DOHH2 (cell line): Measurements from ENCODE around the gene AKNA.

Source experiments
- H3F3A ChIP-seq: fragments of 200-600 bp; sonication (generic), shearing (Covaris generic); 2 replicates; pipeline ENCODE4 v1.6.0; 2016; ENCODE audit warnings: antibody characterized with exemption, mild to moderate bottlenecking; ENCODE audit not compliant: control insufficient read depth, insufficient read depth
- H3K27ac ChIP-seq: fragments of 200-600 bp; sonication (generic); 2 replicates; pipeline ENCODE4 v1.5.1; 2014; ENCODE audit warnings: low read depth, mild to moderate bottlenecking, low read length, moderate library complexity
- H3K27me3 ChIP-seq: fragments of 200-600 bp; sonication (generic); 2 replicates; pipeline ENCODE4 v1.6.1; 2014; ENCODE audit warnings: mild to moderate bottlenecking, low read length, mixed read lengths; ENCODE audit not compliant: control insufficient read depth
- H3K36me3 ChIP-seq: fragments of 200-600 bp; sonication (generic); 2 replicates; pipeline ENCODE4 v1.6.1; 2014; ENCODE audit warnings: mild to moderate bottlenecking, low read length, moderate library complexity, mixed read lengths; ENCODE audit not compliant: control insufficient read depth
- H3K4me1 ChIP-seq: fragments of 200-600 bp; sonication (generic); 2 replicates; pipeline ENCODE4 v1.6.1; 2014; ENCODE audit warnings: mild to moderate bottlenecking, low read length, mixed read lengths; ENCODE audit not compliant: control insufficient read depth
- H3K4me2 ChIP-seq: fragments of 200-600 bp; sonication (generic); 2 replicates; pipeline ENCODE4 v1.6.0; 2014; ENCODE audit warnings: mild to moderate bottlenecking, low read length, moderate library complexity
- H3K4me3 ChIP-seq: fragments of 200-600 bp; sonication (generic); 2 replicates; pipeline ENCODE4 v1.5.1; 2014; ENCODE audit warnings: mild to moderate bottlenecking, low read length, mixed read lengths
- H3K79me2 ChIP-seq: fragments of 200-600 bp; sonication (generic); 2 replicates; pipeline ENCODE4 v1.6.1; 2014; ENCODE audit warnings: mild to moderate bottlenecking, low read length, mixed read lengths; ENCODE audit not compliant: control insufficient read depth
- H3K9me2 ChIP-seq: fragments of 200-600 bp; sonication (generic); replicated peaks from 2 replicates; pipeline ENCODE4 v1.6.1; 2014; ENCODE audit warnings: mild to moderate bottlenecking, low read length, mixed read lengths; ENCODE audit not compliant: control insufficient read depth
- H3K9me3 ChIP-seq: fragments of 200-600 bp; sonication (generic); 2 replicates; pipeline ENCODE4 v1.6.1; 2014; ENCODE audit warnings: antibody characterized with exemption, low read length, mixed read lengths; ENCODE audit not compliant: control insufficient read depth, insufficient read depth
- H4K20me1 ChIP-seq: fragments of 200-600 bp; sonication (generic); 2 replicates; pipeline ENCODE4 v1.6.0; 2014; ENCODE audit warnings: low read depth, mild to moderate bottlenecking, antibody characterized with exemption, low read length, moderate library complexity; ENCODE audit not compliant: control insufficient read depth, insufficient read depth
- CTCF ChIP-seq: fragments of 200-600 bp; sonication (generic); IDR thresholded peaks from one replicate; pipeline ENCODE4 v1.5.1; 2014; ENCODE audit warnings: antibody characterized with exemption, mild to moderate bottlenecking, low read depth, low read length; ENCODE audit not compliant: poor library complexity, severe bottlenecking
- EZH2phosphoT487 ChIP-seq: fragments of 200-600 bp; sonication (generic); IDR thresholded peaks from 2 replicates; pipeline ENCODE4 v1.6.1; 2017; ENCODE audit warnings: borderline replicate concordance, mild to moderate bottlenecking, antibody characterized with exemption, low read length, moderate library complexity, mixed read lengths

Gene AKNA

GRCh38 chr9:114382699-114383520, 4.9 kb downstream of the AKNA start:
- peak overlapping the region; percentile 78 for H3K4me3 ChIP-seq
- H3K4me2 ChIP-seq, result peak overlapping the region; percentile 87
- H3K9me2 ChIP-seq, result no peaks in the 10 kb centered on the region
- peaks cover 97% of the 10 kb centered on the region for H3K36me3 ChIP-seq
- peak; percentile 45 for TF ChIP-seq CTCF
- TF ChIP-seq EZH2phosphoT487, result no peak
- H4K20me1 ChIP-seq, result peaks cover 4% of the 10 kb centered on the region; the same call in 1 of the 2 replicates
- peaks cover 25% of the 10 kb centered on the region for H3F3A ChIP-seq
- peaks cover 79% of the 10 kb centered on the region for H3K4me1 ChIP-seq
- no peaks in the 10 kb centered on the region for H3K27me3 ChIP-seq
- peaks cover 99% of the 10 kb centered on the region for H3K79me2 ChIP-seq
- H3K9me3 ChIP-seq, result no peaks in the 10 kb centered on the region
- peak overlapping the region; percentile 95 for H3K27ac ChIP-seq

GRCh38 chr9:114378883-114379282, 8.9 kb downstream of the AKNA start:
- Histone ChIP-seq H3K4me2 (peak overlapping the region; percentile 10; the same call in 1 of the 2 replicates), H3K36me3 (peaks cover 94% of the 10 kb centered on the region)

GRCh38 chr9:114378016-114378415, 9.8 kb downstream of the AKNA start:
- peaks cover 88% of the 10 kb centered on the region for H3K79me2 ChIP-seq
- H3K27me3 ChIP-seq, result no peaks in the 10 kb centered on the region
- peak overlapping the region; percentile 33 for H3K27ac ChIP-seq
- H3K36me3 ChIP-seq, result peaks cover 93% of the 10 kb centered on the region
- peaks cover 4% of the 10 kb centered on the region; the same call in 1 of the 2 replicates for H4K20me1 ChIP-seq
- TF ChIP-seq EZH2phosphoT487 (no peak), CTCF (no peak)
- no peaks in the 10 kb centered on the region for H3K9me3 ChIP-seq
- H3K9me2 ChIP-seq, result no peaks in the 10 kb centered on the region
- peaks cover 93% of the 10 kb centered on the region for H3K4me1 ChIP-seq
- H3K4me3 ChIP-seq, result no peak overlapping the region
- H3F3A ChIP-seq, result peaks cover 34% of the 10 kb centered on the region
- H3K4me2 ChIP-seq, result peak overlapping the region; percentile 13; the same call in 1 of the 2 replicates

More at GRCh38 chr9:114378883-114379282, 8.9 kb downstream of the AKNA start:
- peaks cover 95% of the 10 kb centered on the region for H3K79me2 ChIP-seq
- H3F3A ChIP-seq, result peaks cover 28% of the 10 kb centered on the region
- H3K4me3 ChIP-seq, result no peak overlapping the region
- H3K9me2 ChIP-seq, result no peaks in the 10 kb centered on the region
- no peaks in the 10 kb centered on the region for H3K27me3 ChIP-seq
- peaks cover 4% of the 10 kb centered on the region; the same call in 1 of the 2 replicates for H4K20me1 ChIP-seq
- H3K4me1 ChIP-seq, result peaks cover 93% of the 10 kb centered on the region
- H3K9me3 ChIP-seq, result no peaks in the 10 kb centered on the region
- no peak for TF ChIP-seq EZH2phosphoT487
- peak; percentile 38 for TF ChIP-seq CTCF
- peak overlapping the region; percentile 33 for H3K27ac ChIP-seq
